ENCODE data around the gene PXDN.
"Not testable (repeated sequence)": the region's sequence is repeated elsewhere in the genome, so short reads cannot be mapped to it uniquely, and the experiment has no call there.

The PXDN gene

DNA sequence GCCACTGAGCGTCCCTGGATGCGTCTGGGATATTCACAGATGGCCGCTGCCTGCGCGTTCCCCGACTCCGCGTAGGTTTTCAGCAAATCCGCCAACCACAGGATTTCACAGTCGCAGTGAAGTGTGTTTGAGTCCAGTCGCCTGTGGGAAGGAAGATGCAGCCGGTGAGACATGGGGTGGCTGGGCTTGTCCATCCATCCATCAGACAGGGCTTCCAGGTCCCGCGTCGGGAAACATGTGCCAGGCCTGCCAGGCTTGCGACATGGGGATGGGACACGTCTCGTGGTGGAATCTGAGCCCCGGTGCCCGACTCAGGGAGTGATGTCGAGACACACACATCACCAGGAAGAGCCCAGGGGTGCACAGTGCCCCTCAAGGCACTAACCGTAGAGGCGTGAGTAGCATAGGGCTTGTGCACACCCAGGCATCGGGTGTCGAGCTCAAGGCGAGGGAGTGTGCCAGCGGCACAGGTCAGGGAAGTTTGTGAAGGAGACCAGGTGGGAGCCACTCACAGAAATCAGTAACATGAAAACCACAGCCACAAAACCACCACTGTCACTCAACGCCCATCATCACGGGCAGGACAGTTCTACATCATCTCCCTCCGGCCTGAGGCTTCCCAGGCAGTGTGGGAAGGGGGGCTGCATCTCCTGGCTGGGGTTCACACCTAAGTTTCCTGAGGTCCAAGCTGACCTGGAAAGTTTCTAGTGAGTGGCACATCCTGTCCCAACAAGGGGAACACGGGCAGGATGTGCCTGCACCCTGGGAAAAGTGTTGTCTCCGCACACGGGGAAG lies 63.9 kb downstream of the PXDN start:
- DNase-seq, result no peak

DNA sequence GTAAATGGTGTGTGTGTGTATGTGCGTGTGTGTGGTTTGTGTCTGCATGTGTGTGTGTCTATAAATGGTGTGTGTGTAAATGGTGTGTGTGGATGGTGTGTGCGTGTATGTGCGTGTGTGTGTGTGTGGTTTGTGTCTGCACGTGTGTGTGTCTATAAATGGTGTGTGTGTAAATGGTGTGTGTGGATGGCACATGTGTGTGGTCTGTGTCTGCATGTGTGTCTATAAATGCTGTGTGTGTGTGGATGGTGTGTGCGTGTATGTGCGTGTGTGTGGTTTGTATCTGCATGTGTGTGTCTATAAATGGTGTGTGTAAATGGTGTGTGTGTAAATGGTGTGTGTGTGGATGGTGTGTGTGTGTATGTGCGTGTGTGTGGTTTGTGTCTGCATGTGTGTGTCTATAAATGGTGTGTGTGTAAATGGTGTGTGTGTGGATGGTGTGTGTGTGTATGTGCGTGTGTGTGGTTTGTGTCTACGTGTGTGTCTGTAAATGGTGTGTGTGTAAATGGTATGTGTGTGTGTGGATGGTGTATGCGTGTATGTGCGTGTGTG lies 64.8 kb downstream of the PXDN start:
- DNase-seq, result not testable (repeated sequence)

DNA sequence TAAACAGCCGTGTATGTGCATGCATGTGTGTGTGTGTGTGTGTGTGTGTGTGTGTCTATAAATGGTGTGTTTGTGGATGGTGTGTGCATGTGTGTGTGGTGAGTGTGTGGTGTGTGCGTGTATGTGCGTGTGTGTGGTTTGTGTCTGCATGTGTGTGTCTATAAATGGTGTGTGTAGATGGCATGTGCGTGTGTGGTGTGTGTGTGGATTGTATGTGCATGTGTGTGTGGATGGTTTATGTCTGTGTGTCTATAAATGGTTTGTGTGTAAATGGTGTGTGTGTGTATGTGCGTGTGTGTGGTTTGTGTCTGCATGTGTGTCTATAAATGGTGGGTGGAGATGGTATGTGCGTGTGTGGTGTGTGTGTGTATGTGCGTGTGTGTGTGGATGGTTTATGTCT lies 65.2 kb downstream of the PXDN start:
- not testable (repeated sequence) for DNase-seq

DNA sequence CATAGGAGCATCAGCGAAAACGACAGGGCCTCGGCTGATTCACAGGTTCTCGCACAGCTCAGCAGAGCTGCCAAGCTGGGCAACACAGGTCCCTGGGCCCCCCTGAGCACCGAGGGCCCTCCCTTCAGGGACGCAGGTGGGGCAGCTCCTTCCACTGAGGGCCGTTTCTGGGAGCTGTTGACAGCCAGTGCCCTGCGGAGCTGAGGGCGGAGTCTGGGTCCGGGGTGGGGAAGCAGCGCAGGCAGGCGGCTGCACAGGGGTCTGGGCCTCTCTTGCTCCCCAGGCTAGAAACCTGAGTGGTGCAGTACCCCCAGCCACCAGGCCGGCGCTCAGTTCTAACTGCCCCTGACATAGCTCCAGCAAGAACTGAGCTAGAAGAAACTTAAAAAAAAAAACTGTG lies 65.7 kb downstream of the PXDN start:
- DNase-seq, result no peak

DNA sequence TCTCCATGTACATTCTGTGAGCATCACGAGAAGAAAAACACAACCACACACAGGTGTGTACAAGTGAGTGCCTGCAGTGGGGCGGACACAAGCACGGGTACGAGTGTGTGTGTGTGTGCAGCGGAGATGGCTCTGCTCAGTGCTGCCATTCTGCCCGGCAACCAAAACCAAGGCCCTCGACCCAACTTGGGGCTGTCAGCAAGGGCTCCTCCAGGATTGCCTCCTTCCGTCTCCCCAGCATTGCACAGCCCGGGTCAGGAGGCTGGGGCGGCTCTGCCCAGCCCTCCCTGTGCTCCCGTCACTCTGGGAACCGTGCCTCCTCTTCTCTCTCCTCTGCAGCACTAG lies 66.5 kb downstream of the PXDN start:
- DNase-seq, result no peak

DNA sequence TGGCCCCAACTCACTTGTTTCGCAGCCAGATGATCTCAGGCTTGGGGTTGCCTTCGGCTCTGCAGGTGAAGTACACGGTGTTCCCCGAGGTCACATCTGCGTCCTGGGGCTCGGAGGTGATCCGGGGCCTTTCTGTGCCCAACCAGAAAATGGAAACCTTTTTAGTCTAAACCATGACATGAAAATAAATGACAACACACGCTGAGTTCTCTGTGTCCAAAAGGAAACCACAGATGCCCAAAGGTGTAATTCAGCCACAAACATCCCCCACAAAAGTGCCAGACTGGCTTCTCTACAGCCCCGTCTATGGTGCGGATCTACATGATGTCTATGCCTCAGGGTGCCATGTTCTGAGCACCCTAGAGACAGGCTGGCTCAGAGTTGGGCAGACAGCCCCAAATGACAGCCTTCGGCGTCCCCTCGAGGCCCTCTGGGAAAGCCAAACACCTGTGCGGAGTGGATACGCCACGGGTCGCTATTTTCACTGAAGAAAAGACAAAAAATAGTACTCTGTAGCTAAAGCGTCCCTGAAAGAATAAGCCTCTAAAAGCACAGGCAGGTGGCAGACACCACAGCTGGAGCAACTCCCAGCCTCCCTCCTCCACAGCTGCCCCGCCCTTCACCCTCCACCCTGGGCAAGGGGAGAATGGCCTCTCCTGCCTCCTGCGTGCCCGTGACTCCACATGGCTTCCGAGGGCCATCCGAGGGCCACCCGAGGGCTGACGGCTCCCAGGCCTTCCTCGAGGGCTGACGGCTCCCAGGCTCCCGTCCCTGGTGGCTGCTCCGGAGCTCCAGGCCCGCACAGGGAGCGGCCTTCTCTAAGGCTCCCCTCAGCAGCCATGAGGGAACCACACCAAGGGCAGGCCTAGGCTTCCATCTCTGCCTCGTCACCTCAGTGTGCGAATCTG lies 67.1 kb downstream of the PXDN start:
- DNase-seq, result no peak

DNA sequence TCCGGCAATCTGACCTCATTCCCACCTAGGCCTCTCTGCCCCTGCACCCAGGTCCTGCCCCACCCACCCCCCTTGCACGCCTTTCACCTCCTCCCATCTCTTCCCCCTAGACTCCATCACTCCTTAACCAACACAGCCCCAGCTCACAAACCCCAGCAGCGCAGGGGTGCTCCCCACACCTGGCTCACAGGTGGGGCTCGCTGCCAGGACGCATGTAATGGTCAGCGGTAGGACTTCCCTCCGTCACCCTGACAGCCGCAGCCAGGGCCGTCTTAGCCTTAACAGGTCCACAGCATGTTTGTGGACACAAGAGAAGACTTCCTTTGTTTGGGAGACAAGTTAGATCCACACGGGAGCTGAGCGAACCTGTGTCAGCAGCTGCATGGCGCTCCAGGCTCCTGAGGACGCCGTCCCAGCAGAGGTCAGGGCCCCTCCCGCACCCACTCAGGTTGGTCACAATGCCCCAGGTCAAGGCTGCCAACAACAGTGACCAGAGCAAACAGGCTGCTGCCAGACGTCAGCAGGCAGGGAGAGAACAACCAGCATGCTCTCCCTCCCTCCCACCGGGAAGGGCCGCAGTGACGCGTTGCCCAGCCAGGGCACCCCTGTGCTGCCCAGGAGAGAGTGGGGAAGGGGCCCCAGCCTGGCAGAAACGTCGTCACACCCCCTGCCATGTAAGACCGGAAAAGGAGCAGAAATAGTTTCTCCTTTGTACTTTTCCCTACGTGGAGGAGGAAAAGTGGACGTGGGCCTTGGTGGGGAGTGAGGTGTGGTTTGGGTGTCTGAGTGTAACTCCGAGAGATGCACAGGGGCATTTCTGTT lies 68.0 kb downstream of the PXDN start:
- DNase-seq, result no peak

DNA sequence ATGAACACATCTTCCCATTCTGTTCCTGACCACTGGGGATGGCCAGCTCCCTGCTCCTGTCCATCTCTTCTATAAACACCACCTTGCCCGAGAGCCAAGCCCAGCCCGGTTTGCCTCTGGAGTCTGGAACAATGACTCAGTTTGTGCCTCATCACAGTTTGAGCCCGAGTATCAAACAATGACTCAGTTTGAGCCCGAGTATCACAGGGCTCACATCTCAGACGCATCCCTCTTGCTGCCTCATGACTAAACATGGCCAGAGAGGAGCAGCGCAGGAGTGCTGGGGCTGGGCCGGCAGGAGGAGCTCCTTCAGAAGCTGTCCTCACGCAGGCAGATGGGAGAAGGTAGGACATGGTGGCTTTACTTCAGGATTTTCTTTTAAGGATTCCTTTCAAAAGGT lies 68.7 kb downstream of the PXDN start:
- no peak for DNase-seq

DNA sequence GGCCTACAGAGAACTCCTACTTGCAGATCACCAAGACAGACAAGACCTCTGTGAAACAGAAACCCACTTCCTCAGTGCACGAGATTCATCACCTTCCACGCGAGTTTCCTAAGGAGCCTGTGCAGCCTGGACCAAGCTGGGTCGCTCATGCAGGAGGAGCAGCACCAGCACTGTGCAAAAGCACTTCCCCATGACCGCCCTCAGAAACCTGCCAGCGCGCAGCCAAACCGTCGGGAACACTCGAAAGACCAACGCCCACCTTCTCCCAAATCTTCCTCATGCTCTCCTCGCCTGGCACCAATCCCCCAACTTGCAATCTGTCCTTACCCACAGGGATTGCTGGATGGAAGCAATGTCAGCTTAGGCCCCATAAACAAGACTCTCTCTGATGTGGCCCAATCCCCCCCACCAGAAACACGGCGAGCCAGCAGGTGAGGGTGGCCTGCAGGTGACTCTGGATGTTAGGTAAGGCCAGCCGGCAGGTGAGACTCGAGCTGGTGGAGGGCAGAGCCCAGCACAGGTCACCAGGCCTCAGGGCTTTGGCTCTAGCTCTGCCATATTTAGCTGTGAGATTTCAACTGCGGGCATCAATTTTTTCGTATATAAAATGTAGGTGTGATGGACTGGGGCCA lies 69.4 kb downstream of the PXDN start:
- DNase-seq, result no peak

DNA sequence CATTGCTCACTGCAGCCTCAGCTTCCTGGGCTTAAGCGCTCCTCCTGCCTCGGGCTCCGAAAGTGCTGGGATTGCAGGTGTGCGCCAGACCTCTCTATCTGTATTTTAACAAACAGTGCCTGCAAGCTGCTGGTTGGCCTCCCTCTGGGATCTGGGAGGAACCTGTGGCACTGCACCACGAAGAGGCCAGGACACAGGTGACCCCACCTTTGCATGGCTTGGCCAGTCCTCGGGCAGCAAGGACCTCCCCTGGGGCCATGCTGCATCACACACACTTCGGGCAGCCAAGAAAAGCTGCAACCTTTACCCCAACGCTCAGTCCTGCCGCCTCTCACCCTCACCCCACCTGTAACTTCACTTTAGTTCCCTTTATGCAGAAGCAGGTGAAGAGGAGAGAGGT lies 70.0 kb downstream of the PXDN start:
- no peak for DNase-seq

DNA sequence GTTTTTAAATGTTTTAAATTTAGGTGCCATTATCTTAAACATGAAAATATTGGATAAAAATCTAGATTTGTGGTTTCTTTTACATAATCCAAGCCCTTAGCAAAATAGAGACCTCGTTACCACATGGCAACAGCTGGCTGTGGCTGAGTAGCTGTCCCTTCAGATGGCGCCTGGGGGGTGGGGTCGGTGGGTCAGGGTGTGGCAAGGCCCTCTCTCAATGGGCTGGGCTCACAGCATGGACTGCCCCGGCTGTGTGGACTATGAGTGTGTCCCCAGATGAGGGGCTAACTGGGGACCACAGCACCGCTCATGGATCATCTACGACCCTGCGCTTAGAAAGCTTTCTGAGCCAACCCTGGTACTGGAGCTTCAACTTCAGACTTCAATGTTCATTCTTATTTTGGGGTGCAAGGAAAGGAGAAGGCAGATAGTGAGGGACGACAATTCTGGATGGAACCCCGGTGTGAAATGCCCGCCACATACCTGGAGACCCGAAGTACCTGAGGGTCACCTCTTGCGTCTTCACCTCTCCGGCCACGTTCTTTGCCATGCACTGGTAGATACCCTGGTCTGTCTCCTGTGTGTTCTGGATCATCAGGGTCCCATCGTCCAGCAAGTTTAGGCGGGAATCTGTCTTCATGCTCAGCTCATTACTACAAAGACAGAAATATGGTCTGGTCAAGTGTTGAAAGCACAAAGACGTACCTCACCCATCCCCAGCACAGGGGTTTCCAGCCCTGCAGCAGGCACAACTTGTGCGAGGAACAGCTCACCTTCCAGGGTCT lies 71.0 kb downstream of the PXDN start:
- DNase-seq, result no peak

DNA sequence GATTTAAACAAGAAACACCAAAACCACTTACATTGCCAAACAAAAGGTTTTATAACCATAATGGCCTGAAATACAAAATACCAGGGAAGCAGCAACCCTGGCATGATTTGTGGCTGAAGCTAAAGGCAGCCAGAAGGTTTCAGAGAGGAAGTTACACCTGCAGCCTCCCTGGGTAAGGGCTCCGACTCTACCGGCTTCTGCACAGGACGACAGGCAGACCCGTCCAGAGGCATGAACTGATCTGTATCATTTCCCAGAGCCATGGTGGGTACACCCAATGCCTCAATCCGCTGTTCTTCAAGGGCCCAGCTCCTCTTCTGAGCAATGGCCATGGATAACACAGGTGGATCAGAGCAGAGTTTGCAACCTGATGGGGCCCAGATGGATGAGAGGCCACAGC lies 71.6 kb downstream of the PXDN start:
- DNase-seq, result no peak

DNA sequence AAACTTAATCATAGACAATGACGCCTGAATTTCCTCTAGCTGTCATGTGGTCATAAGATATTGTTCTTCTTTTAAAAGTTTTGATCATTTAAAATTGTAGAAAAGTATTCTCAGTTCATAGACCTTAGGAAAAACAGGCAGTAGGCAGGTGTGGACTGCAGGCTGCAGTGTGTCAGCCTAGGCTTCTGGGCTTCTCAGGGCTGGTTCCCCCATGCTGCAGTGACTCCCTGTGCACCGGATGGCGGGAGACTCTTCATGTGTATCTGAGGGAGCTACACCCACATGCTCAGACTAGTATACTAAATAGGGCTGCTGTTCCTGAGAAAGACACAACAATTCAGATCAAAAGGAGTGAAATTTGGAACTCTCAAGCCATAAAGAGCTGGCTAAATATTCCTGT lies 72.4 kb downstream of the PXDN start:
- no peak for DNase-seq

DNA sequence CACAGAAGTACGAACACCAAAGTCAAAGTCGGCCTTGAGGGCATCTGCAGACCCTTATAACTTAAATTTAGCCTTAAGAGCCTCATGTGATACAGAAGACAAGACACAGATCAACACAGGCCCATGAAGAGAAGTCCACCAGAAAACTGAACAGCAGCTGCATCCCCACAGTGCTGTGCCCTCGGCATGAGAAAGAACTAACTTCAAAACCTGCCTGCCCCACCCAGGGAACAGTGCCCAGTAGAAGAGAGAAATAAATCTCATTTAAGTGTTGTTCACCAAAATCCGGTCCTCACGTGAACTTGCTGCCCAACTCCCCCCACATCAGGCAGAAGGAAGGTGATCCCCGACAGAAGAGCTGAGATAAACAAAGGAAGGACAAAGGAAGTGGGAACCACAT lies 73.7 kb downstream of the PXDN start:
- no peak for DNase-seq

DNA sequence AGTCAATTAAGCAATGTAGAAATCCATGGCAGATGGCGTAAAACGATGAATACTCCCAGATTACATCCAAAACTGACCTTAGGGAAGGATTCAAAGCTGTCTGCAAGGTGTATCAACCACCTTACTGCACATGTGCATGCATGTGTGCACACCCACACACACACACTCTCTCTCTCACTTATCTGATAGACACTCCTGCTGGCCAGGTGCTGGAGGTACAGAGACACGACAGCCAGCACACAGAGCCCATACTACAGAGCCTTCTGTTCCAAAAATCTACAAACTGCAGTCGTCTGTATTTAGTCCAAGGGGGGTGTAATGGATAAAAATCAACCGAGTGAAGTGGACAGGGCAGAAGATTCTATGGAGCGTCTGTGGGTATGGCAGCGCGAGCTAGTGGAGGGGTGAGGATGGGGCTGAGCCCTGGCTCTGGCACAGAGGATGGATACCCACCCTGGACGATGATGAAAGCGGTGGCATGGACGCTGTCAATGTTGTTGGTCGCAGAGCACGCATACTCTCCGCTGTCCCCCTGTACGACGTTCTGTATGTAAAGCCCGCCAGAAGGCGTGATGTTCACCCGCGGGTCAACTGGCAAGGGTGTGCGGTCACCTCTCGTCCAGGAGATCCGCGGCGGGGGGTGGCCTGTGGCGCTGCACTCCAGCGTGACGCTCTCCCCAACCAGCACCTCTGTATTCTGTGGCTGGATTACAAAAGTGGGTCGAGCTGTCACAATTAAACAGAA lies 78.4 kb downstream of the PXDN start:
- DNase-seq, result no peak

DNA sequence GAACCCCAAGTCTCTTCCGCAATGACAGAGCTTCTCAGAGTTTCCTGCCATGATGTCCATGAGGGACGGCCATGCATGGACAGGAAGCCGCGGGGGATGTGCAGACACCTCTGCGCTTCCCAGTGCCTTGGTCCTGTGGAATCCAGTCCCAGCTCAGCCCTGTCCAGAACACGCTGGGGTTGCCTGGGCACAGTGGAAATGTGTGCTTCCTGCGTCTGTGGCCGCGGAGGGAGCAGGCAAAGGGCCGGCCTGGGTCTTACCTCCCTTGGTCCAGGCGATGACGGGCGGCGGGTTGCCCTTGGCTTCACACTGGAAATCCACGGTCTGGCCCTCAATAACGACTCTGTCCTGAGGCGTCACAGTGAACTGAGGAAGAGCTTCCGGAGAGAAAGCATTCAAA lies 79.6 kb downstream of the PXDN start:
- DNase-seq, result no peak

DNA sequence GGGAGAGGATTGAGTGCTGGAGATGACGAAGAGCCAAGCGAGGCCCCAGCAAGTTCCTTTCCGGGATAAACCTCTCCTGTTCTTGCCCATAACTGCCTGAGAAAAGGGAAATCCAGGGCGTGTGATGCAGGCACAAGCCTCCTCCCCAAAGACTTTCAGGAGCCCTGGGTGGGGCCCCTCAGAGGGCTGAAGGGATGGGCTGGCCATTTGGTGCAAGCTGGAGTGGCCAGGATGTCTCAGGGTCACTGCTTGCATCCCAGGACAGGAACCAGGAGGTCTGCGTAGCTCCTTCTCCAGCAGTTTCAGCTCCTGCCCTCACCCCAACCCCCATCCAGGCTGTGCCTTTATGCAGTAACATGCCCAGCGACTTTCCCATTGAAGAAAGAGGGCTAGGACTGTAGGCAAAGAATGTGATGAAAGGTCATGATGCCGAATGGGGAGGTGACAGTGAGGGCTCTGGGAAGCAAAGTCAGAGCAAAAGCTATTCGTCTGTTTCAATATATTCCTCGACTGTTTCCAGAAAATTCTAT lies 80.2 kb downstream of the PXDN start:
- DNase-seq, result no peak

DNA sequence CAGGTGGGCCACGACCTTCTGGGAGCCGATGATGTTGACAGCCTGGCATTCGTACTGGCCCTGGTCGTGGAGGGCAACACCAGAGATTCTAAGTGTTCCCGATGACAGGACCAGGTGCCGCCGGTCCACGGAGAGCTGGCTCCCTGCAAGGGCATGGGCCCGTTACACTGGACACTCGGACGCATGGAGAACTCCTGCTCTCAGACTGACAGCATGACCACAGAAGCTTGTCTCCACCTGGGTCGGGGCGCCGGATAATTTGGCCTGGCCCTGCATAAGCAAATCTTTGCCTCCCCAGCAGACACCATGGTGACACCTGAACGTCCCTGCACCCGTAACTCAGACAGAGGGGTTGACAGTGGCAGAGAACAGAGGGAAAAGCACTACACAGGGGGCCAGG lies 80.7 kb downstream of the PXDN start:
- no peak for DNase-seq

DNA sequence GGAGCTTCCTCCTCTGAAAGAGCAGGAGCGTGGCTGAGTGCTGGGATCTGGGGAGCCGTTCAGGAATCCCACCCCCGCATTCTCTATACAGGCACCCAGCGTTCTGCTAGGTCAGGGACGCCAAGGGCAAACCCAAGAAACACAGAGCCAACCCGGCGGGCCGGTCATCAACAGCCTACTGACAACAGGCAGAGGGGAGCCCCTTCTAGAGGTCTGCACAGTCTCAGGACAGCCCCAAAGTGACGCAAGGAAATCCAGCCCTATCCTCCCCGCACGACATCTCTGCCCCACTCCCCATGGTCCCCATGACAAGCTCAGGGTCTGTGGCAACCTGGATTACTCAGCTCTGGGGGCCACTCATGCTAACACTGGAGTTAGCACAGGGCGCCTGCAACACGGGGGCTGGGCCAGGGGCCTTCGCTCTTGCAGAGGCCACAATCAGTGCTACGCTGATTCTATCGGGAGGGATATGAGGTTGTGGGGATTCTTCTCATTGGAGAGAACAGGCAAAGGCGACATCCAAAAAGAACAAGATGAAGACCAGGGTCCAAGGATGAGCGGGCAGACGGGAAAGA lies 81.6 kb downstream of the PXDN start:
- DNase-seq, result no peak

DNA sequence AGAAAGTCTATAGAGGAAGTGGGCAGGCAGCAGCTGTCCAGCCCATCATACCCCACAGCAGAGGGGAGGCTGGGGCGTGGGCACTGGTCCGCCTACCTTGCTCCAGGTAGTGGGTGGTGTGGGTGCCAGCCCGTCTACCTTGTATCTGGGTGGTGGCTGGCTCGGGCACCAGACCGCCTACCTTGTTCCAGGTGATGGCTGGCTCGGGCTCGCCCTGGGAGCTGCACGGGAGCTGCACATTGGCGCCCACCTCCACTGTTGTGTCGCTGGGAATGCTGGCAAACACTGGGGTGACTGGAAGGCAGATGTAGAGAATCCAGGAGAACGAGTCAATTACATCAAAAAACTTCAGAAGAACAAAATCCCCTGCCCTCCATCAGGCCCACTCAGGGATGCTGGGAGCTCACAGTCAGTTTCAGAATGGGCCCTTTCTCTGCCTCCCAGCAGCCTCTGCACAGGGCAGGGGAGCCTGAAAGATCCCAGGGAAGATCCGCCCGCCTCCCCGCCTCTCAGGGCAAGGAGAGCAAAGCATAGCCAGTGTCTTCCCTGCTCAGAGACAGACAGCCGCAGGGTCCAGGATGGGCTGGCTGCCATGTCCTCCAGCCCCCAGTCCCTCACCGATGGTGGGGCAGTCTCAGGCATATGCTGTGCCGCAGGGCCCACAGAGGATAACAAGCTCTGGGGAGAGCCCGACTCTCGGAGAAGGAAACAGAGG lies 82.3 kb downstream of the PXDN start:
- no peak for DNase-seq

Measured in activated CD4-positive, CD25-positive, alpha-beta regulatory T cell treated with anti-CD3 and anti-CD28 coated beads, Interleukin-2, amount 50 U/mL, for 72 hours (primary cell).